ENCODE measurements around the gene DIDO1. TPM values are rescaled to one million over a fixed set of nuclear protein-coding genes. Genes with fewer than 3 reads are reported as not detected.

Gene DIDO1
- total and polyA plus RNA-seq, 2 of the 13 experiments (the other 11 are each of a cell fraction or from before 2014, with no cell fraction given): 75.0 to 75.1 TPM

DNA sequence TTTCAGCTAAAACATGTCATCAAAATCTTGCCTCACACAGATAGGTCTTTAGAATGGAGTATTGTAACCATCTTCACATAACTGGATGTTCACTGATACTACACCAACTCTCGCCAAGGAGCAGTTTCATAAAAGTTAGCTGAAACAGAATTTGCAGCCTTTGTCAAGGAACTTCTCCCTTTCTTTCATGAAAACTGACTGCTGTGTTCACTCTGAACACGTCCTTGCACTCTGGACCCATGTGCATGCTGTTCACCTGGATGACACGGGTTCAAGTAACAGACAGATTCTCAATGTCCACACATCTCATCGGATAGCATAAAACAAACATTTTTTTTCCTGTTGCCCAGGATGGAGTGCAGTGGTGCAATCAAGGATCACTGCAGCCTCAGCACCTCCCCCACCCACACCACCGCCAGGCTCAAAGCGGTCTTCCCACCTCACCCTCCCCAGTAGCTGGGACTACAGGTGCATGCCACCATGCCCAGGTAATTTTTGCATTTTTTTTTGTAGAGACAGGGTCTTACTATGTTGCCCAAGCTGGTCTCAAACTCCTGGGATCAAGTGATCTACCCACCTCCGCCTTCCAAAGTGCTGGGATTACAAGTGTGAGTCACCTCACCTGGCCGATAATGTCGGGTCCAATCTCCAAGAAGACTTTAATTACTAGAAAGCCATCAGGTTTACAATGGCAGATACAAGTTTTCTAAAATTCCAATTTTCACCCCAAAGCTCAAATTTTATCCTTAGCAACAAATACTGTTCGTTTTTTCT is 9.4 kb downstream of the DIDO1 start (continued):
- TF ChIP-seq, protein P1, sequence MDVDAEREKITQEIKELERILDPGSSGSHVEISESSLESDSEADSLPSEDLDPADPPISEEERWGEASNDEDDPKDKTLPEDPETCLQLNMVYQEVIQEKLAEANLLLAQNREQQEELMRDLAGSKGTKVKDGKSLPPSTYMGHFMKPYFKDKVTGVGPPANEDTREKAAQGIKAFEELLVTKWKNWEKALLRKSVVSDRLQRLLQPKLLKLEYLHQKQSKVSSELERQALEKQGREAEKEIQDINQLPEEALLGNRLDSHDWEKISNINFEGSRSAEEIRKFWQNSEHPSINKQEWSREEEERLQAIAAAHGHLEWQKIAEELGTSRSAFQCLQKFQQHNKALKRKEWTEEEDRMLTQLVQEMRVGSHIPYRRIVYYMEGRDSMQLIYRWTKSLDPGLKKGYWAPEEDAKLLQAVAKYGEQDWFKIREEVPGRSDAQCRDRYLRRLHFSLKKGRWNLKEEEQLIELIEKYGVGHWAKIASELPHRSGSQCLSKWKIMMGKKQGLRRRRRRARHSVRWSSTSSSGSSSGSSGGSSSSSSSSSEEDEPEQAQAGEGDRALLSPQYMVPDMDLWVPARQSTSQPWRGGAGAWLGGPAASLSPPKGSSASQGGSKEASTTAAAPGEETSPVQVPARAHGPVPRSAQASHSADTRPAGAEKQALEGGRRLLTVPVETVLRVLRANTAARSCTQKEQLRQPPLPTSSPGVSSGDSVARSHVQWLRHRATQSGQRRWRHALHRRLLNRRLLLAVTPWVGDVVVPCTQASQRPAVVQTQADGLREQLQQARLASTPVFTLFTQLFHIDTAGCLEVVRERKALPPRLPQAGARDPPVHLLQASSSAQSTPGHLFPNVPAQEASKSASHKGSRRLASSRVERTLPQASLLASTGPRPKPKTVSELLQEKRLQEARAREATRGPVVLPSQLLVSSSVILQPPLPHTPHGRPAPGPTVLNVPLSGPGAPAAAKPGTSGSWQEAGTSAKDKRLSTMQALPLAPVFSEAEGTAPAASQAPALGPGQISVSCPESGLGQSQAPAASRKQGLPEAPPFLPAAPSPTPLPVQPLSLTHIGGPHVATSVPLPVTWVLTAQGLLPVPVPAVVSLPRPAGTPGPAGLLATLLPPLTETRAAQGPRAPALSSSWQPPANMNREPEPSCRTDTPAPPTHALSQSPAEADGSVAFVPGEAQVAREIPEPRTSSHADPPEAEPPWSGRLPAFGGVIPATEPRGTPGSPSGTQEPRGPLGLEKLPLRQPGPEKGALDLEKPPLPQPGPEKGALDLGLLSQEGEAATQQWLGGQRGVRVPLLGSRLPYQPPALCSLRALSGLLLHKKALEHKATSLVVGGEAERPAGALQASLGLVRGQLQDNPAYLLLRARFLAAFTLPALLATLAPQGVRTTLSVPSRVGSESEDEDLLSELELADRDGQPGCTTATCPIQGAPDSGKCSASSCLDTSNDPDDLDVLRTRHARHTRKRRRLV (CRISPR knock-in tag; IDR thresholded peaks at IDR 0.05): peak; percentile 72; the same call in 1 of the 2 replicates
- TF ChIP-seq ZNF816 (CRISPR knock-in tag; IDR thresholded peaks at IDR 0.05; ENCODE audit: borderline replicate concordance) (no peak), ZNF446 (CRISPR knock-in tag; IDR thresholded peaks at IDR 0.05) (0 out of 2 replicates have a peak, but pooled peaks have one; percentile 39), GTF2F1 (IDR thresholded peaks at IDR 0.05; ENCODE audit: low read length) (no peak), ZNF792 (CRISPR knock-in tag; IDR thresholded peaks at IDR 0.05) (peak; percentile 92), ZNF501 (CRISPR knock-in tag; IDR thresholded peaks at IDR 0.05) (peak; percentile 92), ZNF326 (CRISPR knock-in tag; IDR thresholded peaks at IDR 0.05; ENCODE audit: borderline replicate concordance) (peak; percentile 56; the same call in 1 of the 2 replicates), FOSL1 (CRISPR knock-in tag; IDR thresholded peaks at IDR 0.05; ENCODE audit: borderline replicate concordance) (no peak)
- TF ChIP-seq, protein P2, sequence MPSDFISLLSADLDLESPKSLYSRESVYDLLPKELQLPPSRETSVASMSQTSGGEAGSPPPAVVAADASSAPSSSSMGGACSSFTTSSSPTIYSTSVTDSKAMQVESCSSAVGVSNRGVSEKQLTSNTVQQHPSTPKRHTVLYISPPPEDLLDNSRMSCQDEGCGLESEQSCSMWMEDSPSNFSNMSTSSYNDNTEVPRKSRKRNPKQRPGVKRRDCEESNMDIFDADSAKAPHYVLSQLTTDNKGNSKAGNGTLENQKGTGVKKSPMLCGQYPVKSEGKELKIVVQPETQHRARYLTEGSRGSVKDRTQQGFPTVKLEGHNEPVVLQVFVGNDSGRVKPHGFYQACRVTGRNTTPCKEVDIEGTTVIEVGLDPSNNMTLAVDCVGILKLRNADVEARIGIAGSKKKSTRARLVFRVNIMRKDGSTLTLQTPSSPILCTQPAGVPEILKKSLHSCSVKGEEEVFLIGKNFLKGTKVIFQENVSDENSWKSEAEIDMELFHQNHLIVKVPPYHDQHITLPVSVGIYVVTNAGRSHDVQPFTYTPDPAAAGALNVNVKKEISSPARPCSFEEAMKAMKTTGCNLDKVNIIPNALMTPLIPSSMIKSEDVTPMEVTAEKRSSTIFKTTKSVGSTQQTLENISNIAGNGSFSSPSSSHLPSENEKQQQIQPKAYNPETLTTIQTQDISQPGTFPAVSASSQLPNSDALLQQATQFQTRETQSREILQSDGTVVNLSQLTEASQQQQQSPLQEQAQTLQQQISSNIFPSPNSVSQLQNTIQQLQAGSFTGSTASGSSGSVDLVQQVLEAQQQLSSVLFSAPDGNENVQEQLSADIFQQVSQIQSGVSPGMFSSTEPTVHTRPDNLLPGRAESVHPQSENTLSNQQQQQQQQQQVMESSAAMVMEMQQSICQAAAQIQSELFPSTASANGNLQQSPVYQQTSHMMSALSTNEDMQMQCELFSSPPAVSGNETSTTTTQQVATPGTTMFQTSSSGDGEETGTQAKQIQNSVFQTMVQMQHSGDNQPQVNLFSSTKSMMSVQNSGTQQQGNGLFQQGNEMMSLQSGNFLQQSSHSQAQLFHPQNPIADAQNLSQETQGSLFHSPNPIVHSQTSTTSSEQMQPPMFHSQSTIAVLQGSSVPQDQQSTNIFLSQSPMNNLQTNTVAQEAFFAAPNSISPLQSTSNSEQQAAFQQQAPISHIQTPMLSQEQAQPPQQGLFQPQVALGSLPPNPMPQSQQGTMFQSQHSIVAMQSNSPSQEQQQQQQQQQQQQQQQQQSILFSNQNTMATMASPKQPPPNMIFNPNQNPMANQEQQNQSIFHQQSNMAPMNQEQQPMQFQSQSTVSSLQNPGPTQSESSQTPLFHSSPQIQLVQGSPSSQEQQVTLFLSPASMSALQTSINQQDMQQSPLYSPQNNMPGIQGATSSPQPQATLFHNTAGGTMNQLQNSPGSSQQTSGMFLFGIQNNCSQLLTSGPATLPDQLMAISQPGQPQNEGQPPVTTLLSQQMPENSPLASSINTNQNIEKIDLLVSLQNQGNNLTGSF (CRISPR knock-in tag; IDR thresholded peaks at IDR 0.05): no peak
- TF ChIP-seq, protein P3, sequence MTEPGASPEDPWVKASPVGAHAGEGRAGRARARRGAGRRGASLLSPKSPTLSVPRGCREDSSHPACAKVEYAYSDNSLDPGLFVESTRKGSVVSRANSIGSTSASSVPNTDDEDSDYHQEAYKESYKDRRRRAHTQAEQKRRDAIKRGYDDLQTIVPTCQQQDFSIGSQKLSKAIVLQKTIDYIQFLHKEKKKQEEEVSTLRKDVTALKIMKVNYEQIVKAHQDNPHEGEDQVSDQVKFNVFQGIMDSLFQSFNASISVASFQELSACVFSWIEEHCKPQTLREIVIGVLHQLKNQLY (CRISPR knock-in tag; IDR thresholded peaks at IDR 0.05): peak; percentile 99
- TF ChIP-seq, protein P4, sequence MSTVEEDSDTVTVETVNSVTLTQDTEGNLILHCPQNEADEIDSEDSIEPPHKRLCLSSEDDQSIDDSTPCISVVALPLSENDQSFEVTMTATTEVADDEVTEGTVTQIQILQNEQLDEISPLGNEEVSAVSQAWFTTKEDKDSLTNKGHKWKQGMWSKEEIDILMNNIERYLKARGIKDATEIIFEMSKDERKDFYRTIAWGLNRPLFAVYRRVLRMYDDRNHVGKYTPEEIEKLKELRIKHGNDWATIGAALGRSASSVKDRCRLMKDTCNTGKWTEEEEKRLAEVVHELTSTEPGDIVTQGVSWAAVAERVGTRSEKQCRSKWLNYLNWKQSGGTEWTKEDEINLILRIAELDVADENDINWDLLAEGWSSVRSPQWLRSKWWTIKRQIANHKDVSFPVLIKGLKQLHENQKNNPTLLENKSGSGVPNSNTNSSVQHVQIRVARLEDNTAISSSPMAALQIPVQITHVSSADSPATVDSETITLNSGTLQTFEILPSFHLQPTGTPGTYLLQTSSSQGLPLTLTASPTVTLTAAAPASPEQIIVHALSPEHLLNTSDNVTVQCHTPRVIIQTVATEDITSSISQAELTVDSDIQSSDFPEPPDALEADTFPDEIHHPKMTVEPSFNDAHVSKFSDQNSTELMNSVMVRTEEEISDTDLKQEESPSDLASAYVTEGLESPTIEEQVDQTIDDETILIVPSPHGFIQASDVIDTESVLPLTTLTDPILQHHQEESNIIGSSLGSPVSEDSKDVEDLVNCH (CRISPR knock-in tag; IDR thresholded peaks at IDR 0.05): no peak
- TF ChIP-seq, protein P5, sequence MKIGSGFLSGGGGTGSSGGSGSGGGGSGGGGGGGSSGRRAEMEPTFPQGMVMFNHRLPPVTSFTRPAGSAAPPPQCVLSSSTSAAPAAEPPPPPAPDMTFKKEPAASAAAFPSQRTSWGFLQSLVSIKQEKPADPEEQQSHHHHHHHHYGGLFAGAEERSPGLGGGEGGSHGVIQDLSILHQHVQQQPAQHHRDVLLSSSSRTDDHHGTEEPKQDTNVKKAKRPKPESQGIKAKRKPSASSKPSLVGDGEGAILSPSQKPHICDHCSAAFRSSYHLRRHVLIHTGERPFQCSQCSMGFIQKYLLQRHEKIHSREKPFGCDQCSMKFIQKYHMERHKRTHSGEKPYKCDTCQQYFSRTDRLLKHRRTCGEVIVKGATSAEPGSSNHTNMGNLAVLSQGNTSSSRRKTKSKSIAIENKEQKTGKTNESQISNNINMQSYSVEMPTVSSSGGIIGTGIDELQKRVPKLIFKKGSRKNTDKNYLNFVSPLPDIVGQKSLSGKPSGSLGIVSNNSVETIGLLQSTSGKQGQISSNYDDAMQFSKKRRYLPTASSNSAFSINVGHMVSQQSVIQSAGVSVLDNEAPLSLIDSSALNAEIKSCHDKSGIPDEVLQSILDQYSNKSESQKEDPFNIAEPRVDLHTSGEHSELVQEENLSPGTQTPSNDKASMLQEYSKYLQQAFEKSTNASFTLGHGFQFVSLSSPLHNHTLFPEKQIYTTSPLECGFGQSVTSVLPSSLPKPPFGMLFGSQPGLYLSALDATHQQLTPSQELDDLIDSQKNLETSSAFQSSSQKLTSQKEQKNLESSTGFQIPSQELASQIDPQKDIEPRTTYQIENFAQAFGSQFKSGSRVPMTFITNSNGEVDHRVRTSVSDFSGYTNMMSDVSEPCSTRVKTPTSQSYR (CRISPR knock-in tag; IDR thresholded peaks at IDR 0.05; ENCODE audit: borderline replicate concordance): peak; percentile 100

All from HepG2 (cell line).